Tongue (tissue), 2 donors: ENCODE data around the gene CARNS1. TPM values are rescaled to one million over a fixed set of nuclear protein-coding genes. Genes with fewer than 3 reads are reported as not detected.
A peak's percentile ranks its signal among the peaks of the same experiment; 100 is the strongest.
"Not testable (repeated sequence)": the region's sequence is repeated elsewhere in the genome, so short reads cannot be mapped to it uniquely, and the experiment has no call there.

Experiments
- DNase-seq: peaks from one replicate; pipeline ENCODE4 v3.0.0-alpha.2; 2015
- total RNA-seq: library from RNA; depleted of rRNA; stranded (reverse); fragments of >200 nt; gene quantifications from one replicate; pipeline ENCODE4 v1.2.3, GENCODE V29; 2014

CARNS1 gene
- total RNA-seq, 1 donor from 2014 or later = 39.0 TPM

DNA sequence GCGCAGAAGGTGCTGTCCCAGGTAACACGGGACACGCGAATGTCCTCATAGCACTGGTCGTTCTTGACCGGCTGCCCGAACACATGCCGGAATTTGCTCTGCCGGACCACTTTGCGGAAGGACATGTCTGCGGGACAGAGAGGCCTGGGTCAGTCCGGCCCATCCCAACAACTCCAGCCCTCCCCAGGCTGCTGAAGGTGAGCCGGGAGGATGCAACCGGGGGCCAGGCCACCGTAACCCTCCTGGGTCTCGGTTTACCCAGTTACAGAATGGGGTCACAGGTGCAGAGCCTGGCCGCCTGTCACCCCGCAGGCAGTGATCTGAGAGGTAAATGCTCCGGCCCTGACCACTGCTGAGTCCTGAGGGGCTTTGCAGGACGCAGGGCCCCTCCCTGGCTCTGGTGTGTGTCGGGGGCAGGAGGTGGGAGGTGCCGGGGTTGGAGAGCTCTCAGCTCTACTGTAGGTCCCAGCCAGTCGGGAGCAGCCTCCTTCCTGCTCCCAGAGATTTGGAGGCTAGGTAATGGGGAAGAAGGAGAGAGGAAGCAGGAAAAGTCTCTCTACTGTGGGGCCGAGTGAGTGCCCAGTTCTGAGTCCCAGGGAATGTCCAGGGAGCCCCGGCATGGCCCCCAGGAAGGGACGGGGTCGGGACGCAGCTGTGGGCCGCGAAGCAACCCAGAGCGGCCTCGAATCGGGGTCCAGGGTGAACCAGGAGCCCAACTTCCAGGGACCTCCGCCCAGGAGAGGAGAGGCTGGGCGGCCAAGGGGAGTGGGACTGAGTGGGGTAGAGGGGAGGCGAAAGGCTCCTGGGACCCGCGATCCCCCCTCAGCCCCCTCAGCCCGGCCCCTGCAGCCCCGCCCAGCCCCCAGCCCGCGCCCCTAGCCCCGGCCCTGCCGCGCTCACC lies 27.3 kb downstream of the CARNS1 start:
- no peak for DNase-seq

DNA sequence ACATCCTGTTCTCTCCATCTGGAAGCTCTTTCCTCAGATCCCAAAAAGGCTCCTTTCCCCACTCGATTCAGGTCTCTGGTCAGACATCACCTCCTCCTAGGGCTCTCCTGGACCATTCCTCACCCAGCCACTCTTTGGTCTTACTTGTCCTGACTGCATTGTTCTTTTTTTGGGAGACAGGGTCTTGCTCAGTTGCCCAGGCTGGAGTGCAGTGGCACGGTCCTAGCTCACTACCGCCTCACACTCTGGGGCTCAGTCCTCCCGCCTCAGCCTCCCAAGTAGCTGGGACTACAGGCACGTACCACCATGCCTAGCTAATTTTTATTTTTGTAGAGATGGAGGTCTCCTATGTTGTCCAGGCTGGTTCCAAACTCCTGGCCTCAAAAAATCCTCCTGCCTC lies 30.0 kb downstream of the CARNS1 start:
- no peak for DNase-seq

DNA sequence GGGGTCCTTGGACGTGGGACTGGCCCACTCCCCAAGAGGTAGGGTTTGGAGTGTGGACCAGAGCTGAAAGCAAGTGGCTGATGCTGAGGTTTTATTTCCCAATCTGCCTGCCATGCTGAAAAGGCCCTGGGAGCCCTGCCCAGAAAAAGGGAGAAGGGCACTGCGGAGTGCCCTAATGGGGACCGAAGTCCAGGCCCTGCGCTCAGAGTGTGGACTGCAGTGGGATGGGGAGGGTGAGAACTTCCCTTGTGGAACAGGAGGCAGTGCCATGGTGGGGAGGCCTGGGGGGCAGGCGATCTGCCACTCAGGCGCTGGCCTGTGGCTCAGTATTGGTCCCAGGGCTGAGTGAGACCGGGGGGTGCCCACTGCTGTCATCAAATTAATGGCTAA lies 32.7 kb downstream of the CARNS1 start:
- DNase-seq = no peak

DNA sequence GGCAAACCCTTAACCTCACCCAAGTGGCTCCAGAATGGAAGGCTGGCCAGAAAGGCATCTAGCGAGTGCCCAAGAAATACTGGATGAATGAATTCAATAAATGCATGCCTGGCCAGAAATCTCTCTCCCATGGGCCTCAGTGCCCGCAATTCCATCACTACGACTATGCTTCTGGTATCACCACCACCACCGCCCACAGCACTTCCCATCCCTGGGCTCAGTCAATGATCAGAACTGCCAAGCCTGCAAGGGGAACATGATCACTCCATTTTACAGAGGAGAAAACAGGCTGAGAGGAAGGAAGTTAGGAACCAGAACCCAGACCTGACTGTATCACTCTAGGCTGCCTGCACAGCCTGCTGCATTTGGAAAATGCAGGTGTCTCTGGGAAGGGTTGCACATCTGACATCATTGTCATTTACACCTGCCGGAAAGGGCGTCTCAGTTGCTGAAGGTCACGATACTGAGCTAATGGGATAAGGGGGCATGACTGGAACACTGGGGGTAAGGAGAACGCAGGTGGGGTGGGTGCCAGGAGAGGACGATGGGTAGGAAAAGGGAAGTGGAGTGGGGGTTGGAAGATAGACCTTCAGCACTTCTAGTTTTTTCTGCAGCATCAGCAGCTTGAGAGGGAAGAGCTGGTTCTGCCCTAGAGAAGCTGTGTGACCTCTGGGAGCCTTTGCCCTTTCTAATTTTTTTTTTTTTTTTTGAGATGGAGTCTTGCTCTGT lies 33.8 kb downstream of the CARNS1 start:
- no peak for DNase-seq

DNA sequence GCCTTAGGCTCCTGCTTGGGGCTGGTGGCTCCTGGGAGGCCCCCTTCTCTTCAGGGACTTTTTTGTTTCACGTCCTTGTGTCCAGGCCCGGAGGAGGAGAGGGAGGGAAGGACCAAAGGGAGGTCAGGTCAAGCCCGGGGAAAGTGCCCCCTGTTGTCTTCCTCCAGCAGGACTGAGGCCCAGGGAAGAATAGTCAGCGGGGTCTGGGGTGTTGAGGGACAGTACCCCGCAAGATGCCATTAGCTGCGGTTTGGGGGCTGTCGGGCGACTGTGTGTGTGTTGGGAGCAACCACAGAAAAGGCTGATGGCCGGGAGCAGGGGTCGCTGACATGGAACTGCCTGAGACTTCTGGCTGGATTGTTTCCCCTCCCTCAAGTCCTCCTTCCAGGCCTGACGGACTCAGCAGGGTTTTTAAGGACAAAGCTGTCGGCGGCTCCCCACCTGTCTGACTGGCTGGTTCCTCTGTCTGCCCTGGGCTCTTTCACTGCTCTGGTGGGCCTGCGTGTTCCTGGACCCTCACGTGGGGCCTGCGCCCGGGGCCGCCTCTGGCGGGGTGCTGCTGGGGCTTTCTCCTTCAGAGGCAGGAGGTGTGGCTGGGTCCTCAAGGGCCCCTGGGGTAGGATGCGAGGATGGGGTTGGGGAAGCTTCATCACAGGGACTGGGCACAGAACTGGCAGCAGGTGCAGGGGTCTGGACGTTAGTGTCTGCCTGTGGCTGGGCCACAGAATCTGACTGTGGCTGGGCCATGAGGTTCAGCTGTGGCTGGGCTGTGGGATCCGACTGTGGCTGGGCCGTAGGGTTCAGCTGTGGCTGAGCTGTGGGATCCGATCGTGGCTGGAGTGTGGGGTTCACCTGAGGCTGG lies 35.5 kb downstream of the CARNS1 start:
- no peak for DNase-seq

DNA sequence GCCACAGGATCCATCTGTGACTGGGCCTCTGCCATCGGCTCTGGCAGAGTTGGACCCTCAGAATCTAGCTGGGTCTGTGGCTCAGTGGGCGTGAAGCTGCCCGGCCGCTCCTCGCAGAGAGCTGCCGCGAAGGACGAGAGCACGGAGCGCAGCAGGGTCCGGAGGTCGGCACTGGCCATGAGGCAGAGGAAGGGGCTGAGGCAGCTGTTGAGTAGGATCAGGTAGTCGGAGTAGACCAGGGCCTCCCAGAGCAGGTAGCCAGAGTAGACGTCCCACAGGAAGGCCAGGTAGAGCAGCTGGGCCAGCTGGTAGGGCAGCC lies 36.1 kb downstream of the CARNS1 start:
- DNase-seq = no peak

DNA sequence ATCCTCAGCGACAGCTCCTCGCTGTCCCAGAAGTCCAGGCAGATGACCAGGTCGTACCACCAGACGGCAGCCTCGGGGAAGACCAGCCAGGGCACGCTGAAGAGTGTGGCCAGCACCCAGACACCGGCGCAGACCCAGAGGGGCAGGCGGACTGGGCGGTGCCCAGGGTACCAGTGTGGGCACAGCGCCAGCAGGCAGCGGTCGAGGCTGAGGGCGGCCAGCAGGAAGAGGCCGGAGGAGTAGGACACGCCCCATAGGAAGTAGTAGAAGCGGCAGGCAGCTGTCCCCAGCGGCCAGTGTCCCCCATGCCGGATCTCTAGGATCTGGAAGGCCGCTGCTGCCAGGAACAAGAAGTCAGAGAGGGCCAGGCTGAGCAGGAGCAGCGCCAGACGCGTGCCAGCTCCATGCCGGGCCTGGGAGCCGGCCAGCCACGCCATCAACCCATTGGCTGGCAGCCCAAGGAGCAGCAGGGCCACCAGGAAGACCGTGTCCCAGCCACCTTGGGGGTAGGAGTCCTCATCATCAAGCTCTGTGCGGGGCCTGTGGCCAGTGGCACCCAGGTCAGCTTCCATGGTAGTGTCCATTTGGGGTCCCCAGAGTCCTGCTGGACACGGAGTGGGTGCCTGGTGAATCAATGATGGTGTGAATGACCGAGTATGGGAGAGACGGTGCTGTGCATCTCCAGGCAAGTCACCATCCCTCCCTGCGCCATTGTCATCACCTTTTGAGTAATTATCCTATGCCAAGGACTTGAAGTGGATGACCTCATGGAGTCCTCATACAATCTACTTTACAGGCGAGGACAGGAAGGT lies 36.9 kb downstream of the CARNS1 start, which contains the start of gene GPR152:
GPR152 (minus strand) TSS at position 589 of the 812 bp plus-strand sequence; CDS start at position 584, 5 bp downstream.
- DNase-seq = no peak

DNA sequence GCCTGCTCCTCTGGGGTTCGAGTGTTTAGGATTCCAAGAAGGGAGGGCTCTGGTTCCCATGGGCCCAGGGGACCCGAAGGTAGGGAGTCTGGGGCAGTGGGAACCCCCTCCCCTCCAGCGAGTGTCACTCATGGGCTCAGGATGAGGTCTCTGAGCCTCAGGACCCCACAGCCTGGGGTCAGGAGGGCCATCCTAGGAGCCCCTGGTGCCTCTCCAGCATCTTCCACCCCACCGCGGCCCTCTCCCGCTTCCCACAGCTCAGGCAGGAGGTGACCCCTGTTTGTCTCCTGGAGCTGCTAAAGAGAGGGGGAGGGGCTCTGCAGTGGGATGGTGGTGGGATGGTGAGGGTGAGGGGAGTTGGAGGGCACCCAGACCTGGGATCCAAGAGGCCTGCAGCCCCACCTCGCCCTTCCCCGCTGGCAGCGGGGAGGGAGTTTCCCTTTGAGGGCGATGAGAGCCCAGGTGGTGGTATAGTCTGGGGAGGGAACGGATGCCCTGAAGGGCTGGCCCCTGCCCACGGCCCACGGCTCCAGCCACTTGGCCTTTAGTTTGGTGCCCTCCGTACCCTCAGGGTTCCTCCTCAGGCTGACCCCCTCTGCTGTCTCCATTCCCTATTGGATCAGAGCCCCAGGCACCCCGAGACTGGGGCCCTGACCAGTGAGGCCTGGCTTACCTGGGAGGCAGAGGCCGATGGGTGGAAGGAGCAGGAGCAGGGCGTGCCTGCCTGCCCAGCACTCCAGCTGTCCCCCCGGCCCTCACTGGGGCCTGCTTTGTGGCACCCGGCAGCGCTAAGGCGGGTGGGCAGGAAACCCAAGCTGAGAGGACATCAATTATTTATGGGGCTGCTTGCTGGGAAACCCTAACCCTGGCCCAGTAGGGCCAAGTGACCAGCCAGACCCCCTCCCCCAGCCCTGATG lies 38.6 kb downstream of the CARNS1 start:
- DNase-seq = no peak

DNA sequence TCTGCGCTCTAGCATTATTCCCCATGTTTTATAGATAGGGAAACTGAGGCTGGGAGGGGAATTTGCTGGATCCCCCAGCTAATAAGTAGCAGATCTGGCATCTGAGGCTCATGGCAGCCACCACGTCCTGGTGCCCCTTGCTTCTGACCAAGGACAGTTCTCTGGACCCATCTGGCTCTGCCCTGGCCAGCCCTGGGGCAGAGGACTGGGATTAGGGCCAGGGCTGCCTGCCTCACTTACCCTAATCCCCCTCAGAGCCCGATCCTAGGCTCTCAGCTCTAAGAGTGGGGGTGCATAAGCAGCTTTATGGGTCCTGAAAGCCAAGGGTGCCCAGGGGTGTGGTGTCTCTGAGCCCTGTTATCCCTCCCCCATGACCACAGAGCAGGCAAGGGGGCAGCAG lies 39.6 kb downstream of the CARNS1 start, which contains the start of gene CABP4:
CABP4 (plus strand) TSS at position 301 of the 400 bp plus-strand sequence; CDS start at position 371, 70 bp downstream.
- DNase-seq = no peak

DNA sequence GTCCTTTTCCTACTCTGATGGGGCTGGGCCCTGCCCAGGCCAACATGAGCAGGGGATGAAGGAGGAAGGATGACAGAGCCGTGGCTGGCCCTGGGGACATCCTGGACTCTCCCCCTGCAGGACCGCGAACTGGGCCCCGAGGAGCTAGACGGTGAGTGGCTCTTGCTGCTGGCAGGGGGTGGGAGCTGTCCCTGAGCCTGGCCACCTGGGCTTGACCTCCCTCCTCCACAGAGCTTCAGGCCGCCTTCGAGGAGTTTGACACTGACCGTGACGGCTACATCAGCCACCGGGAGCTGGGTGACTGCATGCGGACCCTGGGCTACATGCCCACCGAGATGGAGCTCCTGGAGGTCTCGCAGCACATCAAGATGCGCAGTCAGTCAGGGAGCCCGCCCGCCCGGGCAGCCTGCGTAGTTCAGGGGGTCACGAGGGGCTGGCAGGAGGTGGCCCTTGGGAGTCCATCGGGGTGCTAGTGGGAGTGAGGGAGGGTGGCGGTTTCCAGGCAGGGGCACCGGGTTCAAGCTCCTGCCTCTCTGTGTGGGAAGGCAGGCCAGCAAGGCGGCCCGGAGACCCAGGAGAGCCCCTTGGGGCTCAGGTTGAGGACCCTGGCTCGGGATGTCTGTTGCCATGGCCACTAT lies 40.7 kb downstream of the CARNS1 start:
- DNase-seq = no peak

DNA sequence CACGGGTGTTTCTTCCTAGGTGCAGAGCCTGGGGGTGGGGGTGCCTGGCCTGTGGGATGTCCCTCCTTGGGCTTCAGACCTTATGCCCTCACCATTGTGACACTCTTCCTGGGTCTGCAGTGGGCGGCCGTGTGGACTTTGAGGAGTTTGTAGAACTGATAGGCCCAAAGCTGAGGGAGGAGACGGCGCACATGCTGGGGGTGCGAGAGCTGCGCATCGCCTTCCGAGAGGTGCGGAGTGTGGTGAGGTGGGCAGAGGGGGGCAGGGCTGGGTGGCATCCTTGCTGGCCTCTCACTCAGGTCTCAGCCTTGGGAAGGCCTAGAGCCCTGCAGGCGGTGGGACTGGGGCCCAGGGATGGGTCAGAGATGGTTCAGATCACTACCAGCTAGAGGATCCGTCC lies 42.0 kb downstream of the CARNS1 start:
- no peak for DNase-seq

DNA sequence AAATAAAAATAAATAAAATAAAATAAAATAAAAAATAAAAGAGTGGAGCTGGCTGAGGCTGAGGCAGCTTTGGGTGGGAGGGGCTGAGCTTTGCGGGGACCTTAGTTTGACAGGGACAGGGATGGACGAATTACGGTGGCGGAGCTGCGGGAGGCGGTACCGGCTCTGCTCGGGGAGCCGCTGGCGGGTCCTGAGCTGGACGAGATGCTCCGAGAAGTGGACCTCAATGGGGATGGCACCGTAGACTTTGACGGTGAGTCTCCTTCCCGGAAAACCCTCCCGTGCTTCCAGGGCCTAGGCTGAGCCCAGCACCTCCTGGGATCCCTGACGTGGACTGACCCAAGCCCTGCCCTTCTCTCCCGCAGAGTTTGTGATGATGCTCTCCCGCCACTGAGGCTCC lies 42.8 kb downstream of the CARNS1 start:
- DNase-seq = no peak

DNA sequence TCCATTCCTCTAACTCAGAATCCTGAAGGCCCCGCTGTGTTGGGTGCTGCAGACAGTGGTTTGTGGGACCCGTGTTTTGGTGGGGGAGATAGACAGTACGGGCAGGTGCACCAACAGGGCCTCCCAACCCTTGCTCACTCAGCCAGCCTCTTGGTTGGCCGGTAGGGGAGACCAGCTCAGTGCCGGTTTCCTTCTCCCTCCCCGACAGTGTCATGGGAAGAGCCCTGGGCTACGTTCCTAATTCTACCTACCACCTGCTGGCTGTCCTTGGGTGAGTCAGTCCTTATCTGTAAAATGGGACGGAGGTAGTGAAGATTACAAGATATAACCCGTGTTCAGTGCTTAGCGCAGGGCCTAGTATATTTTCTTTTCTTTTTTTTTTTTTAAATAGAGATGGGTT lies 47.7 kb downstream of the CARNS1 start:
- no peak for DNase-seq

DNA sequence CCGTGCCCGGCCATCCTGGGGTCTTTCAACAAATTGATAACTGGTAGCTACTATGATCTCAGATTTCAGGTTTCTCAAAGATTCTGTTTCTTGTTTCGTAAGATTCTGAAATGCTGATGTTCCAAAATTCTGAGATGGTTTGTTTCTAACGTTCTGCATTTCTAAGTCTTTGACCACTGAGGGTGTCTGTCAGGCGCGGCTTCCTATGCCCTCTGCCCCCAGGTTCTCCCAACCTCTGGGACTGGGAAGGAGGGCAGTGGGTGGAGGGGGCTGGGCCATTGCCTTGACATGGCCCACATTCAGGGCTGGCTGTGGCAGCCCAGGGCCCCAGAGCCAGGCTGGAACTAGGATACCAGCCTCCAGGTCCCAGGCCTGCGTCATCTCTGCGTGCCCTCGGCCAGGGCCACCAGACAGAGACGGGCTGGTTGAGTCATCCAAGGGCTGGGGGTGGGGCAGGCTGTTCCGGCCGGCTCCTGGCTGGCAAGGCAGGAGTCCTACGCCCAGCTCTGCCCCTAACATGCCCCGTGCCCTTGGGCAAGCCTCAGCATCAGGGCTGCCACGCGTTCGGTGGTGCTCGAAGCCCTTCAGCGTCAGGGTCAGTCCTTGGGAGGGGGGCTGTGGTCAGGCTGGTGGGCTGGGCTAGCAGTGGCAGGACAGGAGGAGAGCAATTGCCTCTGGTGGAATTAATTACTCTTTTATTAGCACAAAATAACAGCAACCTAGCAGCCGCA lies 48.4 kb downstream of the CARNS1 start:
- DNase-seq = no peak

DNA sequence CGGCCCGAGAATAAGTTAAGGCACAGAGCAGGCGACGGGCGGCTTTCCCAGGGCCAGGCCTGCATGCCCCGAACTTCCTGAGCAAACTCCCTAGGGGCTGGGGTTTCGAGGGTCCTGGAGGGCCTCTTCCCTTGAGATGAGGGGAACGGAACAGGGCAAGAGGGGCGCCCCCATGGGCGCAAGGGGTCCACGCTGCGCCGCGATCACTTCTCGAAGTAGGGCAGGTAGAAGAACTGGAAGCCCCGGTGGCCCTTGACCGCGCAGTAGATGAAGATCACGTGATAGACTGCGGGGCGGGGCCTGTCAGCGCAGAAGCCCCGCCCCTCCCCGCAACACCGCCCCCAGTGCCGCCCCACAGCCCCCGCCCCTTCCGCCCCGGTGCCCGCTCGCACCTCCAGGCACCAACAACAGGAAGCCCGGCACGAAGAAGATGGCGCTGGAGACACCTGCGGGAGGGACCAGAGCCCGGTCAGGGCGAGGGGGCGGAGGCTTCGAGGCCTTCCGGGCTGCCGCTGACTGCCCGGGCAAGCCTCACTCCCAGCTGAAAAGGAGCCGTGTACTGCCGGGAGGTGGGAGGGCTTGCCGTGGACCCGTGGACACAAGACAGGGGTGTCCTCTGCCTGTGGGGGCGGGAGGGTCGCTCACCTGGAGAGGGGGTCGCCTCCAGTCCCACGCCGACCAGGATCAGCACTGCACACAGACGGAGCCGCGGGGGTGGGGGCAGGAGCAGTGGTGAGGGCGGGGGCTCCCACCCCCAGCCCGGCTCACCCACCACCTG lies 49.1 kb downstream of the CARNS1 start:
- DNase-seq = peak; percentile 87

DNA sequence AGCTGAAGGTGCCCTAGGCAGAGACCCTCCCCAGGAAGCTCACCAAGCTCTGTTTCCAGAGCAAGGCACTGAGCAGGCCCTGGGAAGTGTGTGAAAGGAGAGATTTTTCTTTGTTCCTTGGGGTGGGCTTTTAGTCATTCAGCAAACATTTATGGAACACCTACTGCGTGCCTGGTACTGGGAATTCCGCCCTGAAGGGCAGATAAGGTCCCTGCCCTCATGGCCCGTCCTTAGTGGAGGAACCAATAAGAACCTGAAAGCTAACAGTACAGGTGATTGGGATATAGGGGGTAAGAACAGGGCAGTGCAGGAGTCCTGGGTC lies 49.7 kb downstream of the CARNS1 start:
- no peak for DNase-seq

DNA sequence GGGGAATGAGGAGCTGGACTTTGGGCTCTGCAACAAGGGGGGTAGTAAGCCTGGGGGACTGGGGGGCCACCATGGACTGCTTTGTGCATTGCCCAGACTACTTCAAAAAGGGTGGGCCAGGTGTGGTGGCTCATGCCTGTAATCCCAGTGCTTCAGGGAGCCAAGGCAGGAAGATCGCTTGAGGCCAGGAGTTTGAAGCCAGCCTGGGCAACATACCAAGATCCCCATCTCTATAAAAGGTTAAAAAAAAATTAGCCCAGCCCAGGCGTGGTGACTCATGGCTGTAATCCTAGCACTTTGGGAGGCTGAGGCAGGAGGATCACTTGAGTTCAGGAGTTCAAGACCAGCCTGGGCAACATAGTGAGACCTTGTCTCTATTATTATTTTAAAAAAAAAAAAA lies 50.1 kb downstream of the CARNS1 start:
- not testable (repeated sequence) for DNase-seq

DNA sequence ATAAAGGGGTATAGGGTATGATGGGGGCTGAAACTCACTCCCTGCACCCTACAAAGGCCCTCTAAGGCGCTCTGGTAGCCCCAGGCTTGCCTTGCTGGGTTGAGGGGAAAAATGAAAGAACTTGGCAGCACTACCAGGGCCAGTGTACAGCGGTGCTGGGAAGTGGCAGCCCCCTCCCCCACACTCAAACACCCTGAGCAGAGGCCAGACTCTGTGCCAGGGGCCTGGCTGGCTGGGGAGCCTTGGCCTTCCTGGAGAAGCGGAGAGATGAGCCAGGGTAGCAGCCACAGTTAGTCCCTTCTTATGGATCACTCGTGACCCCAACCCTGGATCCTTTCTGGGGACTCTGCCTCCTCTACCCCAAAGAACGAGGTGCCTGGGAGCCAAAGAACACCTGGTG lies 50.9 kb downstream of the CARNS1 start:
- no peak for DNase-seq
